Calu3 (cell line): ENCODE data around the gene KLF15. TPM values are rescaled to one million over a fixed set of nuclear protein-coding genes. Genes with fewer than 3 reads are reported as not detected.
"Not testable (repeated sequence)": the region's sequence is repeated elsewhere in the genome, so short reads cannot be mapped to it uniquely, and the experiment has no call there.

Source experiments
- BruUV-seq: library from RNA; stranded (reverse); fragments of 400-500 nt; replicated peaks from 2 replicates; lab custom pipeline; 2021; lab: Mats Ljungman, UMichigan
- CTCF ChIA-PET: fragments of 300-600 bp; sonication (Branson Sonifier 250); formaldehyde crosslinking; loops from one replicate; lab custom pipeline; 2022; ENCODE audit warnings: antibody characterized with exemption; lab: Charles Lee
- DNase-seq: peaks from one replicate; pipeline ENCODE4 v3.0.0; 2022
- H3K27ac Mint-ChIP-seq: one replicate; pipeline ENCODE4 v1.8.0; 2022; ENCODE audit warnings: mixed read lengths; ENCODE audit not compliant: unreplicated experiment
- H3K27me3 Mint-ChIP-seq: one replicate; pipeline ENCODE4 v1.8.0; 2022; ENCODE audit warnings: mixed read lengths; ENCODE audit not compliant: unreplicated experiment
- H3K36me3 Mint-ChIP-seq: one replicate; pipeline ENCODE4 v1.8.0; 2022; ENCODE audit warnings: mild to moderate bottlenecking, moderate library complexity, mixed read lengths; ENCODE audit not compliant: insufficient read depth, unreplicated experiment
- H3K4me1 Mint-ChIP-seq: one replicate; pipeline ENCODE4 v1.8.0; 2022; ENCODE audit warnings: mild to moderate bottlenecking, low read depth, mixed read lengths; ENCODE audit not compliant: unreplicated experiment
- H3K4me3 Mint-ChIP-seq: one replicate; pipeline ENCODE4 v1.8.0; 2022; ENCODE audit warnings: mild to moderate bottlenecking, low read depth, moderate library complexity, mixed read lengths; ENCODE audit not compliant: unreplicated experiment
- H3K9me3 Mint-ChIP-seq: one replicate; pipeline ENCODE4 v1.8.0; 2022; ENCODE audit warnings: low read depth, mixed read lengths; ENCODE audit not compliant: unreplicated experiment
- CTCF ChIP-seq: fragments of 200-600 bp; IDR thresholded peaks from one replicate; pipeline ENCODE4 v1.8.0; 2022; ENCODE audit warnings: antibody characterized with exemption; ENCODE audit not compliant: unreplicated experiment
- intact Hi-C: fragments of 100-400 bp; cut with micrococcal nuclease; formaldehyde crosslinking; loops from one replicate; pipeline ENCODE4 v1.10.0; 2022; ENCODE audit not compliant: unreplicated experiment
- total RNA-seq: library from RNA; stranded (reverse); gene quantifications from 2 replicates; pipeline ENCODE4 v1.2.3, GENCODE V29; 2022

The KLF15 gene
- total RNA-seq, 1 experiment from 2014 or later = 8.2 TPM

- TF ChIP-seq CTCF = no peak
- Mint-ChIP-seq H3K36me3 (no peaks in the 10 kb centered on the region), H3K4me1 (no peaks in the 10 kb centered on the region), H3K27me3 (peaks cover 49% of the 10 kb centered on the region), H3K27ac (no peak overlapping the region), H3K4me3 (no peak overlapping the region), H3K9me3 (no peaks in the 10 kb centered on the region)
- intact Hi-C loops = no loop called here
- CTCF ChIA-PET = no interaction called here
- no TSS peak for BruUV-seq
- DNase-seq = peak; percentile 0
Measured at GRCh38 chr3:126340081-126340511, 17.1 kb downstream of the KLF15 start.

- Mint-ChIP-seq H3K36me3 (no peaks in the 10 kb centered on the region), H3K4me1 (no peaks in the 10 kb centered on the region), H3K9me3 (no peaks in the 10 kb centered on the region), H3K27ac (no peak overlapping the region), H3K27me3 (peaks cover 49% of the 10 kb centered on the region), H3K4me3 (no peak overlapping the region)
- intact Hi-C loops = no loop called here
- CTCF ChIA-PET = no interaction called here
- no TSS peak for BruUV-seq
- peak; percentile 1 for DNase-seq
- no peak for TF ChIP-seq CTCF
Measured at GRCh38 chr3:126339466-126339865, 17.7 kb downstream of the KLF15 start.

- BruUV-seq = no TSS peak
- no peaks in the 10 kb centered on the region for H3K4me1 Mint-ChIP-seq
Measured at GRCh38 chr3:126338790-126339288, 18.4 kb downstream of the KLF15 start.

GRCh38 chr3:126337980-126338651 is 19.1 kb downstream of the KLF15 start:
- H3K36me3 Mint-ChIP-seq = no peaks in the 10 kb centered on the region
- H3K4me3 Mint-ChIP-seq = no peak overlapping the region
- peaks cover 49% of the 10 kb centered on the region for H3K27me3 Mint-ChIP-seq
- DNase-seq = no peak
- BruUV-seq = no TSS peak
- TF ChIP-seq CTCF = no peak
- CTCF ChIA-PET = no interaction called here
- no peak overlapping the region for H3K27ac Mint-ChIP-seq
- no peaks in the 10 kb centered on the region for H3K9me3 Mint-ChIP-seq
- H3K4me1 Mint-ChIP-seq = no peaks in the 10 kb centered on the region
- intact Hi-C loops = no loop called here

More at GRCh38 chr3:126338790-126339288, 18.4 kb downstream of the KLF15 start:
- TF ChIP-seq CTCF = no peak
- no peak overlapping the region for H3K4me3 Mint-ChIP-seq
- no peaks in the 10 kb centered on the region for H3K36me3 Mint-ChIP-seq
- no peaks in the 10 kb centered on the region for H3K9me3 Mint-ChIP-seq
- CTCF ChIA-PET = no interaction called here
- intact Hi-C loops = no loop called here
- H3K27ac Mint-ChIP-seq = no peak overlapping the region
- peak; percentile 0 for DNase-seq
- peaks cover 49% of the 10 kb centered on the region for H3K27me3 Mint-ChIP-seq

- BruUV-seq, intact Hi-C loops: not testable (repeated sequence)
Measured at GRCh38 chr3:126331812-126332336, 25.3 kb downstream of the KLF15 start.

More at GRCh38 chr3:126331812-126332336, 25.3 kb downstream of the KLF15 start:
- H3K36me3 Mint-ChIP-seq, CTCF ChIA-PET, H3K4me3 Mint-ChIP-seq, H3K4me1 Mint-ChIP-seq, DNase-seq, H3K27ac Mint-ChIP-seq: not testable (repeated sequence)
- H3K27me3 Mint-ChIP-seq = peaks cover 43% of the 10 kb centered on the region
- peaks cover 13% of the 10 kb centered on the region for H3K9me3 Mint-ChIP-seq
